MM.1S (cell line): Measurements from ENCODE around the gene UBXN2A.

Source experiments
- DNase-seq: peaks from one replicate; pipeline ENCODE4 v3.0.0-alpha.2; 2015
- H2AFZ ChIP-seq: fragments of 300-600 bp; sonication (generic); 2 replicates; pipeline ENCODE4 v1.6.0; 2016; ENCODE audit warnings: antibody characterized with exemption, low read length
- H3F3A ChIP-seq: fragments of 300-600 bp; sonication (generic); 2 replicates; pipeline ENCODE4 v1.6.1; 2016; ENCODE audit warnings: mild to moderate bottlenecking, antibody characterized with exemption, low read length, moderate library complexity, mixed read lengths; ENCODE audit not compliant: insufficient read depth
- H3K27ac ChIP-seq: fragments of 300-600 bp; sonication (generic); 2 replicates; pipeline ENCODE4 v1.5.1; 2016; ENCODE audit warnings: mild to moderate bottlenecking, low read length
- H3K27me3 ChIP-seq: fragments of 300-600 bp; sonication (generic); replicated peaks from 2 replicates; pipeline ENCODE4 v1.6.0; 2016; ENCODE audit warnings: low read length; ENCODE audit not compliant: insufficient read depth
- H3K36me3 ChIP-seq: fragments of 300-600 bp; sonication (generic); replicated peaks from 2 replicates; pipeline ENCODE4 v1.6.1; 2016; ENCODE audit warnings: mild to moderate bottlenecking, low read length, mixed read lengths; ENCODE audit not compliant: insufficient read depth
- H3K4me1 ChIP-seq: fragments of 300-600 bp; sonication (generic); 2 replicates; pipeline ENCODE4 v1.6.1; 2016; ENCODE audit warnings: low read length, mixed read lengths
- H3K4me2 ChIP-seq: fragments of 300-600 bp; sonication (generic); 2 replicates; pipeline ENCODE4 v1.6.0; 2016; ENCODE audit warnings: low read depth, low read length
- H3K4me3 ChIP-seq: fragments of 300-600 bp; sonication (generic); 2 replicates; pipeline ENCODE4 v1.5.1; 2016; ENCODE audit warnings: low read length, mixed read lengths
- H3K79me2 ChIP-seq: fragments of 300-600 bp; sonication (generic); 2 replicates; pipeline ENCODE4 v1.6.1; 2016; ENCODE audit warnings: mixed run types, low read length, mixed read lengths
- H3K9ac ChIP-seq: fragments of 300-600 bp; sonication (generic); 2 replicates; pipeline ENCODE4 v1.6.1; 2016; ENCODE audit warnings: low read length, mixed read lengths
- H3K9me2 ChIP-seq: fragments of 300-600 bp; sonication (generic); replicated peaks from 2 replicates; pipeline ENCODE4 v1.6.1; 2016; ENCODE audit warnings: mild to moderate bottlenecking, low read length, mixed read lengths; ENCODE audit not compliant: insufficient read depth
- H3K9me3 ChIP-seq: fragments of 300-600 bp; sonication (generic); replicated peaks from 2 replicates; pipeline ENCODE4 v1.6.1; 2016; ENCODE audit warnings: mild to moderate bottlenecking, low read length, mixed read lengths; ENCODE audit not compliant: insufficient read depth
- H4K20me1 ChIP-seq: fragments of 300-600 bp; sonication (generic); 2 replicates; pipeline ENCODE4 v1.6.1; 2016; ENCODE audit warnings: mild to moderate bottlenecking, low read length, moderate library complexity, mixed read lengths; ENCODE audit not compliant: insufficient read depth
- EZH2 ChIP-seq: fragments of 300-600 bp; sonication (generic); optimal IDR thresholded peaks from 2 replicates; pipeline ENCODE3; 2017; ENCODE audit warnings: low read depth, mild to moderate bottlenecking, antibody characterized with exemption, low read length, mixed read lengths
- EZH2phosphoT487 ChIP-seq: fragments of 300-600 bp; sonication (generic); IDR thresholded peaks from 2 replicates; pipeline ENCODE4 v1.6.1; 2018; ENCODE audit warnings: antibody characterized with exemption, low read length
- TF ChIP-seq, protein P1 (sequence below): fragments of 300-600 bp; sonication (generic); IDR thresholded peaks from 2 replicates; pipeline ENCODE4 v1.5.1; 2016; ENCODE audit warnings: antibody characterized with exemption, low read length, mixed read lengths

UBXN2A gene

GRCh38 chr2:24022975-24023575, 82.8 kb downstream of the UBXN2A start:
- no peaks in the 10 kb centered on the region for H3K4me1 ChIP-seq
- H3K9me3 ChIP-seq, result no peaks in the 10 kb centered on the region
- H3K9me2 ChIP-seq, result no peaks in the 10 kb centered on the region
- DNase-seq, result no peak
- no peak overlapping the region for H3K27ac ChIP-seq
- H3K4me2 ChIP-seq, result no peak overlapping the region
- no peak overlapping the region for H3K4me3 ChIP-seq
- H3F3A ChIP-seq, result no peaks in the 10 kb centered on the region
- no peak overlapping the region for H3K9ac ChIP-seq
- H2AFZ ChIP-seq, result no peak overlapping the region
- TF ChIP-seq EZH2phosphoT487, result no peak
- TF ChIP-seq EZH2, result no peak
- TF ChIP-seq, protein P1, sequence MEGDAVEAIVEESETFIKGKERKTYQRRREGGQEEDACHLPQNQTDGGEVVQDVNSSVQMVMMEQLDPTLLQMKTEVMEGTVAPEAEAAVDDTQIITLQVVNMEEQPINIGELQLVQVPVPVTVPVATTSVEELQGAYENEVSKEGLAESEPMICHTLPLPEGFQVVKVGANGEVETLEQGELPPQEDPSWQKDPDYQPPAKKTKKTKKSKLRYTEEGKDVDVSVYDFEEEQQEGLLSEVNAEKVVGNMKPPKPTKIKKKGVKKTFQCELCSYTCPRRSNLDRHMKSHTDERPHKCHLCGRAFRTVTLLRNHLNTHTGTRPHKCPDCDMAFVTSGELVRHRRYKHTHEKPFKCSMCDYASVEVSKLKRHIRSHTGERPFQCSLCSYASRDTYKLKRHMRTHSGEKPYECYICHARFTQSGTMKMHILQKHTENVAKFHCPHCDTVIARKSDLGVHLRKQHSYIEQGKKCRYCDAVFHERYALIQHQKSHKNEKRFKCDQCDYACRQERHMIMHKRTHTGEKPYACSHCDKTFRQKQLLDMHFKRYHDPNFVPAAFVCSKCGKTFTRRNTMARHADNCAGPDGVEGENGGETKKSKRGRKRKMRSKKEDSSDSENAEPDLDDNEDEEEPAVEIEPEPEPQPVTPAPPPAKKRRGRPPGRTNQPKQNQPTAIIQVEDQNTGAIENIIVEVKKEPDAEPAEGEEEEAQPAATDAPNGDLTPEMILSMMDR, result no peak
- no peaks in the 10 kb centered on the region for H3K27me3 ChIP-seq
- H4K20me1 ChIP-seq, result no peaks in the 10 kb centered on the region
- H3K79me2 ChIP-seq, result no peaks in the 10 kb centered on the region
- H3K36me3 ChIP-seq, result no peaks in the 10 kb centered on the region

- H2AFZ ChIP-seq, result no peak overlapping the region
- no peaks in the 10 kb centered on the region for H3K9me3 ChIP-seq
- no peak overlapping the region for H3K9ac ChIP-seq
- no peaks in the 10 kb centered on the region for H4K20me1 ChIP-seq
- no peaks in the 10 kb centered on the region for H3K27me3 ChIP-seq
- no peaks in the 10 kb centered on the region for H3F3A ChIP-seq
- H3K79me2 ChIP-seq, result no peaks in the 10 kb centered on the region
- TF ChIP-seq, protein P1, result no peak
- no peak for TF ChIP-seq EZH2
- TF ChIP-seq EZH2phosphoT487, result no peak
- no peak overlapping the region for H3K27ac ChIP-seq
- no peak for DNase-seq
- no peaks in the 10 kb centered on the region for H3K4me1 ChIP-seq
- no peak overlapping the region for H3K4me3 ChIP-seq
- no peak overlapping the region for H3K4me2 ChIP-seq
- no peaks in the 10 kb centered on the region for H3K36me3 ChIP-seq
- H3K9me2 ChIP-seq, result no peaks in the 10 kb centered on the region
Measured at GRCh38 chr2:24024018-24024417, 83.8 kb downstream of the UBXN2A start.

DNA sequence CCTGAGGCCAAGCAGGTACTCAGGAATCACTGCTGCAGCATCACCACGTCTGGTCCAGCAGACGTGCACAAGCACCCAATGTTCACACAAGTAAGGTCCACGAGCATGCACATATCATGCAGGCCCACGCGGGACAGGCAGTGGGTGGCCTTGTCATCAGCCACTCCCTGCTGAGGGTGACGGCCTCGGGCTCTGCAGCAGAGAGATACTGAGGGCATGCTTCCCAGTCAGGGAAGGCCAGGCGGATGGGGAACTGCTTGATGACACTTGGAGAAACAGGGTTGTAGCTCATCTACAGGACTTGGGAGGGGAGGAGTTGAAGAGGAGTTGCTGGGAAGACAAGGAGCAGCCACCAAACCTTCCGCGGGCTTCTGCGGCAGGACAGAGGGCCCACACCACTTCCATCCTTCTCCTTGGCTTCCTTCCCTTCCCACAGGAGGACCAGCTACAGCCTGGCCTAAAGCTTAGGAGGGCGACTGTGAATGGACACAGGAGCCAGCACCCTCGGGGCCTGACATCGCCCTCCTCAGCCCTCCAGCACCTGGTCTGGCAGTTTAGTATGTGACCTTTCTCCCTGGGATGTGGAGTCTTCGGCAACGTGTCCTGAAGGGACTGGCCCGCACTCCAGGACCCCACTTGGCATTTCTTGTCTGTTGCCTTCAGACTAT, 84.9 kb downstream of the UBXN2A start:
- Histone ChIP-seq H3K4me2 (no peak overlapping the region), H3K9me2 (no peaks in the 10 kb centered on the region), H3K79me2 (no peaks in the 10 kb centered on the region), H3K9ac (no peak overlapping the region), H3K9me3 (no peaks in the 10 kb centered on the region), H4K20me1 (no peaks in the 10 kb centered on the region), H3K4me3 (no peak overlapping the region), H3F3A (no peaks in the 10 kb centered on the region), H3K27me3 (no peaks in the 10 kb centered on the region), H3K4me1 (no peaks in the 10 kb centered on the region), H3K36me3 (no peaks in the 10 kb centered on the region), H3K27ac (no peak overlapping the region), H2AFZ (no peak overlapping the region)
- DNase-seq, result no peak
- TF ChIP-seq EZH2, result no peak

DNA sequence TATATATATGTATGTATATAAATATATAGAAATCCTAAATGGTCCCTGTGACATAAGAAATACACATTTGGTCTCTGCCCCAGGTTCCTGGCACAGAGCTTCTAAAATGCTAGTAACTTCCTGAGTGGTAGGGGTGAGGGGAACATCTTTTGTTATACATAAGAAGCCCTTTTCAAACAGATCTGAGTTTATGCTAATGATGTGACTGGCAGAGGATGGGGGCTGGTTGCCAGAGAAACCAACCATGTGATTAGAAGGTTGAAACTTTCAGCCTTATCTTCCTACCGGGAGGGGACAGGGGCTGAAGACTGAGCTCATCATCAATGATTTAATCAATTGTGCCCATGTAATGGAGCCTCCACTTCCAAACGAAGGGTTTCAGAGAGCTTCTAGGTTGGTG, 86.0 kb downstream of the UBXN2A start:
- no peaks in the 10 kb centered on the region for H3K9me2 ChIP-seq
- H3K9ac ChIP-seq, result no peak overlapping the region
- no peak for DNase-seq
- no peak overlapping the region for H3K27ac ChIP-seq
- no peak overlapping the region for H3K4me2 ChIP-seq
- H2AFZ ChIP-seq, result no peak overlapping the region
- no peaks in the 10 kb centered on the region for H3K4me1 ChIP-seq
- no peaks in the 10 kb centered on the region for H3K27me3 ChIP-seq
- no peaks in the 10 kb centered on the region for H3F3A ChIP-seq
- H3K79me2 ChIP-seq, result no peaks in the 10 kb centered on the region
- H3K9me3 ChIP-seq, result no peaks in the 10 kb centered on the region
- TF ChIP-seq EZH2 (no peak), EZH2phosphoT487 (no peak)
- TF ChIP-seq, protein P1, result no peak
- H3K36me3 ChIP-seq, result no peaks in the 10 kb centered on the region
- H4K20me1 ChIP-seq, result no peaks in the 10 kb centered on the region
- no peak overlapping the region for H3K4me3 ChIP-seq
